ENCODE data around the gene AADACL4. TPM values are rescaled to one million over a fixed set of nuclear protein-coding genes. Genes with fewer than 3 reads are reported as not detected.

Gene AADACL4
- total and polyA plus RNA-seq, 9 of the 15 experiments (the other 6 are each of a cell fraction or from before 2014, with no cell fraction given), result not detected

DNA sequence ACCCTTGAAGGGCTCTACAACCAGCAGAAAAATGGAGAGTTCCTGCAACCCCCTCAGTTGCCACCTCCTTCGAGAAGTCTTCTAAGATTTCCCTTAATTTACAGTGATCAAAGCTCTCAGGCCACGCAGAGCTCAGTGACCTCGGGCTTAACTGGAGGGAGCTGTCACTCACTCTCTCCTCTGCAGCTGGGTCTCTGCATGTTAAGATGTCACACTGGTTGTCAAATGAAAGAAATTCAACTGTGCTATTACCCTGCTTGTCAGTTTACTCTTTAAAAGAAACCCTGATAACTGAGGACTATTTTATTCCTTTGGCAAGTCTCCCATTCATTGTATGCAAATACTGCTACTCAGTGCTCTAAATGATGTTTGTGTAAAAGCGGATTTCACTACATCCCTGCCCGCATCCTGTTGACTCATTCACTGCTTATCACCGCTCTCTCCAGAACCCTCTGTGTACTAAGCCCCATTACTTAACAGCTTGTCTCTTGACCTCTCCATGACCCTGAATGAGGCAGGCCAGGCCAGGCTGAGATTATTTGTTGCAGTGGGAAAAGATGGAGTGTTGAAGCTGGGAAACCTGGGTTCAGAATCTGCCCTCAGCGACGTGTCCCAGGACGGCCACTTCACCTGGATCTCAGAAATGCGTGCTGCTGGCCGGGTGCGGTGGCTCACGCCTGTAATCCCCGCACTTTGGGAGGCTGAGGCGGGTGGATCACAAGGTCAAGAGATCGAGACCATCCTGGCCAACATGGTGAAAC is 39.6 kb upstream of the AADACL4 start (continued):
- peak; percentile 75; the same call in 1 of the 2 replicates for TF ChIP-seq RREB1 (CRISPR knock-in tag; IDR thresholded peaks at IDR 0.05)
- no peak for TF ChIP-seq PHF8 (IDR thresholded peaks at IDR 0.05; ENCODE audit: borderline replicate concordance, low read length)
- TF ChIP-seq NBN (IDR thresholded peaks at IDR 0.05; ENCODE audit: low read depth), result peak; percentile 95
- no peak for TF ChIP-seq MYBL2 (IDR thresholded peaks at IDR 0.05; ENCODE audit: low read depth)
- TF ChIP-seq MYBL2 (CRISPR knock-in tag; IDR thresholded peaks at IDR 0.05; ENCODE audit: borderline replicate concordance), result no peak
- no peak for TF ChIP-seq XRCC5 (IDR thresholded peaks at IDR 0.05; ENCODE audit: low read depth, low read length)
- TF ChIP-seq HBP1 (CRISPR knock-in tag; IDR thresholded peaks at IDR 0.05), result peak; percentile 67; the same call in 1 of the 2 replicates
- peak; percentile 48 for TF ChIP-seq ZBTB12 (CRISPR knock-in tag; IDR thresholded peaks at IDR 0.05)
- TF ChIP-seq RBM22 (IDR thresholded peaks at IDR 0.05; ENCODE audit: low read depth, low read length, poor library complexity, severe bottlenecking), result no peak
- TF ChIP-seq DPF2 (IDR thresholded peaks at IDR 0.05), result peak; percentile 100
- TF ChIP-seq FOXA3 (CRISPR knock-in tag; conservative IDR thresholded peaks at IDR 0.05 in 1 of 2, IDR thresholded peaks at IDR 0.05 in 1 of 2), result peak; percentile 97 to 98
- no peak for TF ChIP-seq NR3C1 (CRISPR knock-in tag; IDR thresholded peaks at IDR 0.05)
- TF ChIP-seq USF1 (CRISPR knock-in tag; IDR thresholded peaks at IDR 0.05), result no peak
- peak; percentile 87 for TF ChIP-seq MTA2 (IDR thresholded peaks at IDR 0.05; ENCODE audit: low read depth)
- no peak for TF ChIP-seq SRSF9 (IDR thresholded peaks at IDR 0.05; ENCODE audit: borderline replicate concordance, low read depth, low read length)
- no peak for TF ChIP-seq DIDO1 (tag; IDR thresholded peaks at IDR 0.05; ENCODE audit: low read depth)
- no peak for TF ChIP-seq KLF1 (tag; IDR thresholded peaks at IDR 0.05)
- TF ChIP-seq ZKSCAN3 (CRISPR knock-in tag; IDR thresholded peaks at IDR 0.05), result no peak
- TF ChIP-seq, protein P1, sequence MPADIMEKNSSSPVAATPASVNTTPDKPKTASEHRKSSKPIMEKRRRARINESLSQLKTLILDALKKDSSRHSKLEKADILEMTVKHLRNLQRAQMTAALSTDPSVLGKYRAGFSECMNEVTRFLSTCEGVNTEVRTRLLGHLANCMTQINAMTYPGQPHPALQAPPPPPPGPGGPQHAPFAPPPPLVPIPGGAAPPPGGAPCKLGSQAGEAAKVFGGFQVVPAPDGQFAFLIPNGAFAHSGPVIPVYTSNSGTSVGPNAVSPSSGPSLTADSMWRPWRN (IDR thresholded peaks at IDR 0.05; ENCODE audit: low read depth), result peak; percentile 90

Measured in K562 (cell line).